NCI-H345 treated with DMSO at 0.1 percent for 48 hours (cell line): ENCODE measurements around the gene CDH4.

Source experiments
- DNase-seq: peaks from one replicate; lab custom pipeline; 2025; ENCODE audit not compliant: unreplicated experiment; lab: John Stamatoyannopoulos, UW

CDH4 gene

GRCh38 chr20:61723529-61724257 lies 471.6 kb downstream of the CDH4 start:
- DNase-seq: peak; percentile 9

DNA sequence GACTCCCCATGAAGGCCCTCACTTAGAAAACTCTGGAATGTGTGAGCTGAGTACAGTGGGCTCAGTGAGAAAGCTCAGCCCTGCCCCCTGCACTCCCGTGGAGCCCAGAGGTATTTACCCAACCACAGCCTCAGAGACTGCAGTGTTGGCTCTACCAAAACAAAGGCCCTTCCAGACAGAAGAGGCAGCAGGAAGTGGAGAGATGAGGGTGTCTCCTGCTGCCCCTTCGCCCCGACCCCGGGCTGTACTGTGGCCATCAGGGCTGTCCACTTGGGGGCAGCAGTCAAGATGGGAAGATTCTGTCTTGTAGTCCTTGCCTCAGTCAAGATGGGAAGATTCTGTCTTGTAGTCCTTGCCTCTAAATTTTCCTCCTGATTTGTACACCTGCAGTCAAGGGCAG lies 472.3 kb downstream of the CDH4 start:
- DNase-seq: no peak

DNA sequence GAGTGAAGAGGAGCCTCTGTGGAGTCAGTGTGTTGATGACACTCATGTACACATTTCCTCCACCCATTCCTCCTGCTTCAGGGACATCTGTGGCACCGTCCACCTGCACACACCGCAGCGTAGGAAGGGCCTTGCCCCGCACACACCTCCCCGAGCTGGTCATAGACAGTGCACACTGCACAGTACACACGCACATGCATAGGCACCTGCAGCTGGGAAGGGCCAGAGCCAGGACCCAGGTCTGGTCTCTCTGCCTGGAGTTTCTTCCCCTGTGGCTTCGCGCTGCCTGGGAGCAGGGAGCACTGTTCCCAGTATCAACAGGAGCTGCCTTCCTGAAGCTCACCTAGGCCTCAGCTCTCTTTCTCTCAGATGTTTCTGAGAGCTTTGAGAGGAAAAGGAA lies 473.1 kb downstream of the CDH4 start:
- DNase-seq: no peak

DNA sequence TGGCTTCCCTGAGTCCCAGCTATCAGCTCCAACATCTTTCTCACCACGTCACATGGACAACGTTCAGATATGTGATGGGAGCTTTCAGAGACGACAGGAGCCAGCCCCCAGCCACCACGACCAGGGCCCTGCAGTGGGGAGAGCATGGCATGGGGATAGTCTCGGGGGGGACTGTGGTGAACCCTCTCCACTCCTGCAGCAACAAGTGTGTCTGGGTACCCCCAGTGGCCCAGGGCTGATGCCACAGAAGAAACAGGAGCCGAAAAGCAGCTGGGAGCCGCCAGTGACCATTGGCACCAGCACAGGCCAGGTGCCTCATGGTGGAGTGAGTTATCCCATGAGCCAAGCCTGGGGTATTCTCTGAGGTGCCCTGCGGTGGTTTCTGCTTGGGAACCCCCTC lies 473.9 kb downstream of the CDH4 start:
- DNase-seq: no peak

DNA sequence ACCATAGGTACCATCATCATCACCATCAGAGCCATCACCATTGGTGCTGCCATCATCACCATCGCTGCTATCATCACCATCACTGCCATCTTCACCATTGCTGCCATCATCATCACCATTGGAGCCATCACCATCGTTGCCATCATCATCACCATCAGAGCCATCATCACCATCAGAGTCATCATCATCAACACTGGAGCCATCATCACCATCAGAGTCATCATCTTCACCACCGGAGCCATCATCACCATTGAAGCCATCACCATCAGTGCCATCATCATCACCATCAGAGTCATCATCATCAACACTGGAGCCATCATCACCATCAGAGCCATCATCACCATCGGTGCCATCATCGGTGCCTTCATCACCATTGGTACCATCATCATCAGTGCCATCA lies 474.9 kb downstream of the CDH4 start:
- DNase-seq: no peak

DNA sequence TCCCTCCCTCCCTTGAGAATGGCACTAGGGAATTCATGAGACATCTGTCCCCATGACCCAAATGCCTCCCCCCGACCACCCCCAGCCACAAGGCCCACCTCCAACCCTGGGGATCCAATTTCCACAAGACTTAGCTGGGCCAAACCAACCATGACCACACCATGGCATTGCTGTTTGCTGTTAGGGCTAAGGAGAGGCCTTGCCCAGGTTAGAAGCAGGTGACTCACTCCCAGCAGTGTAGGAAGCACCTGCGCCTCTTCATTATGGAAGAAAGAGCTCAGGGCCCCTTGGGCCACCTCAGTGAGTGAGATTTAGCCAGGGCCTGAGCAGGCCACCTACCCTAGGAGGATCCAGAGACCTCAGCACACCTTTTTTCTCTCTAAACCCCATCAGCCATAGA lies 475.7 kb downstream of the CDH4 start:
- no peak for DNase-seq

GRCh38 chr20:61728326-61728725 lies 476.3 kb downstream of the CDH4 start:
- DNase-seq: no peak

GRCh38 chr20:61728786-61729770 lies 477.0 kb downstream of the CDH4 start:
- DNase-seq: no peak

DNA sequence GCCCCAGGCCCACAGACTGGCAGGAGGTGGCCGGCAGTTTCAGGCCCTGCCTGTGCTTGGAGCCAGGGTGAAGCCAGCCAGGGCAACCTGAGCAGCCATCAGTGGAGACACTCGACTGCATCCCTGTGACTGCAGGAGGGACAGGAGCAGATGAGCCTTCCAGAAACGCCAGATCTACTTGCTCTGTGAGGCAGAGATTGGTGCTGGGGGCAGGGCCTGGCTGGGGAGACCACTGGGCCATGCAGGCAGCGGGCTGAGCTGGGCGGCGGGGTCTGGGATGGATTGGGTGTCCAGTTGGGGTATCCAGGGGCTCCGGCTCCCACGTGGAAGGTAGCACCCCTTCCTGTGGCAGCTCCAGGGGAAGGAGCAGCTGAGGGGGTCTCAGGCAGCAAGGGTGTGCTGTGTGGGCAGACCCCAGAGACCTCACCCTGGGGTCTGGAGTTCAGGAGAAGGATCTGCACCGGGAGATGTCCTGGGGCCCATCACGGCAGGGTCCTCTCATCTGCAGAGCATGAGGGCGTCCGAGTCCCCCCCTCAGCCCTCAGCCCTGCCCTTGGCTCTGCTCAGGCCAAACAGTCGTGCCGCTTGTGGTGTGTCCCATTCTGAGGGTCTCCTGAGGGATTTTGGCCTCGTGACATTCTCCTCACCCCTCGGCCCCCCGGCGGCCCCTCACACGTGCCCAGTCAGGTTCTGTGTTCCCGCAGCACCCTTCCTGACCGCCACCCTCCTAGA lies 478.7 kb downstream of the CDH4 start:
- DNase-seq: no peak

DNA sequence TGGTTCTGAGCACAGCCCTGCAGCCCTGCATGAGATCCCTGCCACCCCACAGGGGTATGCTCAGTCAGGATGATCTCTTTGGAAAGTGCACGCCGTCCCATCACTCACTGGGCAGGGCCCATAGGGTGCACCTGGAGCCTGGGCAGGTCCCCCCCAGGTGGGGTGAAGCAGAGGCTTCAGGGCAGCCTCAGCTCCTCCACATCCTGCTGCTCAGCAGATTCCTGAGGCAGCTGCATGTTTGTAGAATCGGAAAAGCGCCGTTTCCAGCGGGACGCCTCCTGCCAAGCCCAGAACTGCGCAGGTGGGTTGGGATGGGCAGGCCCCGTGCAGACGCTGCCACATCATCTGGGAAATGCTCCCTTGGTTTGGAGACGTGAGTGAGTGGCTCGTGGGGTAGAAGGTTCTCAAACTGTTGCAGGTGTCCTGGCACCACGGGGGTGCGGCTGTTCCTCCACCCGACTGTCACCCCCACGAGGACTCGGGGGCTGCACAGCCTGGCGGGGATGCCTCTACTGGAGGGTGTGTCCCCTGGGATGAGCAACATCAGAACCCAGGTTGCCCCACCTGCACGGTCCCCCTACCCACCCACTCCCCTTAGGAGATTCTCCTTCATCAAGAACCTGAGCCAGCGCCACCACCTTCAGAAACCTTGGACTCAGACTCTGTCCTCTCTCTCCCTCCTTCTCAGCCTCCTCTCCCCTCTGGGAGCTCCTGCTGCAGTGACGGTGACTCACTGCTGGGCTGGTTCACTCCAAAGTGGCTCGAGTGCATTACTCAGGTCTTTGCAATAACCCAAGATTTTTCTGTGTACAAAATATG lies 479.5 kb downstream of the CDH4 start:
- DNase-seq: no peak

DNA sequence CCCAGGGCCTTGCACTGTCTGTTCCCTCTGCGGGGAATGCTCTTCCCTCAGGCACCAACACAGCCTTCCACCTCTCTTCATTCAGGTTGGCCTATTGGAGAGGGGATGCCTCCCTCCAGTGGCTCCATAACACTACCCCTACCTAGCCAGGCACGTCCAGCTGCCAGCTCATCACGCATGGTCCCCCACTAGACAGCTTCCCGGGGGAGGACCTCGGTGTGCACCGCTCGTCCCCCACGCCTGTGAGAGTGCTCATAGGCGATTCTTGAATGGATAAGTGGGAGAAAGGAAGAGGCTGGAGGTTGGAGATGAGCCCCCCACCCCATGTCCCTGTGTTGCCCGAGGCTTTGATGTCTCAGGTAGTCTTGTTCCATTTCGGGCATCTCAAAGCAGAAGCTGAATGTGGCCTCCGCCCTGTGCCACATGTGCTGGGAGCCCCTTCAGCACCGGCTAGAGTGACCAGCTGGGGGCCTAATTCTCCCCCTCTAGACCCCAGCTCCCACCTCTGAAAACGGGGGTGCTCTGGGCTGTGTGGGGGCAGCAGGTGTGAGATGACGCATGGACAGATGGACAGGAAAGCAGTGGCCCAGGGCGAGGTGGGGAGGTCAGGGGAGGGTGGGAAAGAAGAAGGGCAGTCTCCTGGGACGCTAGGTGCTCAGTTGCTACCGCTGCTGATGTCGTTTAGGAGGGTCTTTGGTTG lies 480.6 kb downstream of the CDH4 start:
- no peak for DNase-seq

DNA sequence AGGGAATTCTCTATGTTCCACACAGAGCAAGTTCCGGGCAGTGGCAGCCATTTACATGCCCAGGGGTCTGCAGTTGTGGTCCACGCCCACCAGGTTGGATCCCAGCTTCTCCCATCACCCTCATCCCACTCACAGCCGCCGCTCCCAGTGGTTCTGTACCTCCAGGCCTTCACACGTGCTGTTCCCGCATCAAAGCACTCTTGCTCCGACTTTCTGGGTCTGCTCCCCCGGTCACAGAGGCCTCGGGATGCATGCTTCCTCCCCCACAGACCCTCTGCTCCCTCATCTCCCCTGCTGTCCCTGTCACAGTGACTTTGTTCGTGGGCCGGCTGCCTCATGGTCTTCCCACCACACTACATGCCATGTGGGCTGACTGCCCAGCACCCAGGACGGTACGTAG lies 481.2 kb downstream of the CDH4 start:
- DNase-seq: no peak

DNA sequence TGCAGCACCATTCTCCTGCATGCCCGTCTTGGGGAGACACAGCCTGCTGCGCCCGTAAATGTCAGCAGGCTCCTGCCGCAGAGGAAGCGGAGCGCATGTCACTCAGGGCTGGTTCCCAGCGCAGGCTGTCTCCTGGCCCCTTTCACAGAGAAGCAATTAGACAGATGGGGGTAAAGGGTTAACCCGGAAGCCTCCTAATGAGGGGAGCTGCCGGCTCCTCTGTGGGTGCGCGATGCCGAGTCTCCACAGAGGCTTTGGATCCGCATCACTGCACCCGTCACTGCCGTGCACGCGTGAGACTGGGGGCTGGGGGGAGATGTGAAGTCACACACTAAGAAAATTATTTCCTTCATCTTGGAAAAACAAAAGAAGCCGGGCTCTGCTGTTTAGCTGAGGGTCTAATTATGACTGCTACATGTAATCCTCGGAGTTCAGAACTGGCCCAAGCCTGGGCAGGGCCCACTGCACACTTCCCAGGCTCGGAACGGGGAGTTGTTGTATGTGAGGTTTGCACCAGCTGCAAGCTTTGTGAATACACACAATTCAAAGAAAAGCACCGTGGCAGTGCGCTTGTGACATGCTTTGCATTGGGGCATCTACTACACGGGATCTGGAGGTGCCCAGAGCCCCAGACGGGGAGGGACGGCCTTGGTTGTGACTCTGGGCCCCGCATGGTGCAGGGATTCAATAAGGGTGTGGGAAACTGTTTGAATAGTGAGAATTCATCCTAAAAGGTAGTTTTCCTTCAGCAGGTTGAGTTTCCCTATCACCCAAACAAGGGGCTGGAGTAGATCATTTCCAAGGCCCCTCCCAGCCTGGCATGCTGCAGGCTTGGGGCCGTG lies 482.1 kb downstream of the CDH4 start:
- DNase-seq: no peak

- no peak for DNase-seq
Observed at GRCh38 chr20:61734733-61735502, 482.9 kb downstream of the CDH4 start.

- no peak for DNase-seq
Observed at GRCh38 chr20:61735503-61735785, 483.4 kb downstream of the CDH4 start.

GRCh38 chr20:61736001-61736635 lies 484.1 kb downstream of the CDH4 start:
- no peak for DNase-seq

- no peak for DNase-seq
Observed at GRCh38 chr20:61736751-61737310, 484.8 kb downstream of the CDH4 start.

- no peak for DNase-seq
Observed at GRCh38 chr20:61737346-61737745, 485.3 kb downstream of the CDH4 start.
